Astrocyte of the hippocampus (primary cell): ENCODE data around the gene VASP.
A peak's percentile ranks its signal among the peaks of the same experiment; 100 is the strongest.

Experiments
- DNase-seq: peaks from one replicate; pipeline ENCODE4 v3.0.0; 2011; ENCODE audit warnings: low read depth, low spot score

The VASP gene

DNA sequence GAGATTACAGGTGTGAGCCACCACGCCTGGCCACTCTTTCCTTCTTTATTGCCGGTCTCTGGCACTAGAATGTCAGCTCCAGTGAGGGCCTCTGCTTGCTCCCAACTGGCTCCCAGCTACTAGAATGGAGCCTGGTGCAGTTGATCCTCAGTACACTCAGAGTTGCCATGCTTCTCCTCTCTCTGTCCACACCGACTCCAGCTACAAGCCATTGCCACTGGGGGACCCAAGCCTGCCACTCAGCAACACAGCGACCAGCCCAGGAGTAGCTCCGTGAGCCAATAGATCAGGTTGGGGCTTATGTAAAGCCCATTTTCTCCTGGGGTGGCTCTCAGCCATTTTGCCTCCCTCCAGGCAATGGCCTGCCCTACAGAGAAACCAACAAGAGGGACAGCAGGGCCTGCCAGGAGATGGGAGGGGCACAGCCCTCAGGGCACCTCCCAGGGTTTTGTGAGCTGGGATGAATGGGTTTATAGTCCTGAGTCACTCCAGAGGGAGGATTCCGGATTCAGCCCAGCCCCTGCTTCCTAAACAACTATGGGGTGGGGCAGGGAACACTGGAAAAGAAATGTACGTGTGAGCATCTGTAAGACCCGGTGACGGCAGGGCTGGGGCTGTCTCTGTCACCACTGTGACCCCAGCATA lies 40.8 kb downstream of the VASP start:
- no peak for DNase-seq

DNA sequence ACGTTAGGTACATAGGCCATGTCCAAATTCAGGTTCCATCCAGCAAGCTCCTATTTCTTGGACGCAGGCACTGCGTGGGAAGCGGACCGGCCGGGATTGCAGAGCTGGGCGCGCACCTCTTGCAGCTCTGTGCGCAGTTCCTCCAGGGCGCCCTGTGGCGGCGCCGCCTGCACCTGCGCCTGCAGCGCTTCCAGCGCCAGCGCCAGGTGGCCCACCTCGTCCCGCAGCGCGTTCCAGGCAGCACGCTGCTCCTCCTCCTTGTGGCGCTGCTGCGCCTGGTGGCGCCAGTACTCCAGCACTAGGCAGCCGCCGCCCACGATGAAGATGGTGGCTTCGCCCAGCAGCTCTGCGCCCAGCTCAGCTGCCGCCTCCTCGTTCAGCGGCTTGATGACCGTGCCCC lies 46.2 kb downstream of the VASP start:
- peak; percentile 24 for DNase-seq

DNA sequence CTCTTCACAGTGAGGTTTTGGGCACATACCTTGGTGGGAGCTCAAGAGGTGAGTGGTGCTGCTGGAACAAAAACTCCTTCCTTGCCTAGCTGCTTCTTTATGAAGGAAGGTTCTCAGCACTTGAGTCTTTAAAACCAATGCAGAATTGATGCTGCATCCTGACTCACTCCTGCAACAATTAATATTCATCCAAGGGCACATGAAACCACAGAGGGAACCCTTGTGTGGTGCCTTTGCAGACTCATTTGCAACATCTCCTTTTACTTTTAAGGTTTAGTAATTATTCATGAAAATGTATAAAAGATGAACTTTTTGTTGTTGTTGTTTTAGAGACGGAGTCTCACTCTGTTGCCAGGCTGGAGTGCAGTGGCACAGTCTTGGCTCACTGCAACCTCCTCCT lies 47.2 kb downstream of the VASP start:
- peak; percentile 45 for DNase-seq

DNA sequence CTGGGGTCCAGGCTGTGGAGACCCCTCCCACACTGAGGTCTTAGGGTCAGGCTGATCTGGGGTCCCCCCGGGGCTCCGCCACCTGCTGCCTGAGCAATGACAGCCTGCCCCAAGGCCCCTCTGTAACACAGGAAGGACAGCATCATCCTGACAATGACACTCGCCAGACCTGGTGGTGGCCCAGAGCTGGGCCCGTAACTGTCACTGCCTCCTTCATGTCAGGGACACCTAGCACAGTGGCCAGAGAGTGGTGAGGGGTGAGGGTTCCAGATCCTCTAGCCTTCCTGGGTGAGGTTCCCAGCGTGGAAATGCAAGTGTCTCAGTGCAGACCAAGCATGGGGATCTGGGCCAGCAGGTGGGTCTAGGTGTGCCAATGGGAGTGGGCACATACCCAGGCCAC lies 49.6 kb downstream of the VASP start:
- DNase-seq = no peak

DNA sequence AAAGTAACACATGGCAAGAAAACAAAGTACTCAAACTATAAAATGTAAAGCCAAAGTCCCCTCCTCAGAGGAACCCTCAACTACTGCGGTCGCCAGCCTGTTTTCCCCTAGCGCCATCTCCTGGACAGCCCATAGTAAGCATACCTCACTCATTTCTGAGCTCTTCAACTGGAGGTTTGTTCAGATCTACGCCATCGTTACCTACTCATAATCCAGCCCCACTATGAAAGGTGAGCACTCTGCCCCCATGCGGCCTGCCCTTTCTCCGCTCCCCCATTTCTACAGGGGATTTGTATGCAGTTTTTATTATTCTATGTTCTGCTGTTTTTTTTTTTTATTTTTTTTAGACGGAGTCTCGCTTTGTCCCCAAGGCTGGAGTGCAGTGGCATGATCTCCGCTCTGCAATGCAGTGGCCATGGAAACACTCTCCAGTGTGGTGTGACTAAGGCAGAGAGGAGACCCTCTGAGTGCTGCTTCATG lies 51.2 kb downstream of the VASP start:
- DNase-seq = peak; percentile 71

DNA sequence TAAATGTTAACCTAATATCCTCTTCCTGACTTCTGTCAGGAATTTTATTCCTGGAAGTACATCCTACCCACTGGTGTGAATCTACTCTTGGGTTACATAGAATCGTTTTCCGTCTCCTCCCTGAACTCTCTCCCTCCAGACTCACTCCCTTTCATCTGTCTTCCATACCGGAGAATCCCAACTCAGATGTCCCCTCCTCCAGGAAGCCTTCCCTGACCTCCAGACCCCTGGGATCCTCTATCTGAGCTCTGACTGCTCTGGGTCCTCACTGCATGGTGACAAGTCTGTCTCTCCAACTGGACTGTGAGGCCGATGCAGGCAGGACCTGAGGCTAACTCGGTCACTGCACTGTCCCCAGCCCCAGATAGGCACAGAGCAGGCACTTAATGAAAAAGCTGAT lies 52.8 kb downstream of the VASP start:
- no peak for DNase-seq

DNA sequence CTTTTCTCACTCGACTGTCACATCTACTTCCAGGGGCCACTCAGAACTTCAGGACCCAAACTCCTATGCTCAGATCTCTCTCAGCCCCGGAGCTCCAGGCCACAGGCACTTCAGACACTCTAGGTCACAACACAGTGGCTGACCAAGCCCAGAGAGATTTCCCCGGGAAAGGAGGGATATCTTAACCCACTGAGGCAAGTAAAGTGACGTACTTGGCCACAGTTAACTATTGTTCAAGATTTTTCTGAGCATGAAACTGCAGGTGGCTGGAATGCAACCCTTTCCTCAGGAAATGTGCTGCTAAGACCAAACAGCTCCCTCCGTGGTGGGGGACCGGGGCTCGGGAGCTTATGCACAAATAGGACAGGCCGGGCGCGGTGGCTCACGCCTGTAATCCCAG lies 53.4 kb downstream of the VASP start:
- DNase-seq = no peak

DNA sequence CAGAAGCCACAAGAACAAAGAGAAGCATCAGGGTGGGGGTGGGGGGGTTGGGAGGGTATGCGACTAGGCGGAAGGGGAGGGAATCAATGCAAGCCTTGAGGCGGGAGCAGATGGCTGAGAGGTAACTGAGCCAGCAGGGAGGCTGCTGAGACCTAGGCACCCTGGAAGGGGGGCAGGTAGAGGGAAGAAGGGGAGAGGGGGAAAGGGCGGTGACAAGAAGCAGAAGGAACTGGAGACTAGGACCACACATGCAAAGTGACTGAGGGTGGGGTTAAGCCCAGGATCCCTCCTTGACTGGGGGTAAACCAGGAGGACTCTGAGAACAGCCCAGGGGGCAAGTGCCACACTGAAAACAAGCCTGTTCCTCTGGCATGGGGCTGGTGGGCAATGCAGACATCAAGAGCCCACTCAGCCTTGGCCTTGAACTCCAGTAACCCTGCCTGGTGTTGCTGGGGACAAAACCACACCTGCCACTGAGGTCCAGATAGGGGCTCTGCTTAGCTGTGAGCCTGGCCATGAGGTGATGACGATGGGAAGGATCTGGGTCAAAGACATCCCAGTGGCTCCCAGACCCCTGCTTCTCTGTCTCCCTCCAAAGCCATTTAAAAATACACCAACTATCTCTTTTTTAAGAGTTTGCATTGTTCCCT lies 57.0 kb downstream of the VASP start:
- DNase-seq = no peak

DNA sequence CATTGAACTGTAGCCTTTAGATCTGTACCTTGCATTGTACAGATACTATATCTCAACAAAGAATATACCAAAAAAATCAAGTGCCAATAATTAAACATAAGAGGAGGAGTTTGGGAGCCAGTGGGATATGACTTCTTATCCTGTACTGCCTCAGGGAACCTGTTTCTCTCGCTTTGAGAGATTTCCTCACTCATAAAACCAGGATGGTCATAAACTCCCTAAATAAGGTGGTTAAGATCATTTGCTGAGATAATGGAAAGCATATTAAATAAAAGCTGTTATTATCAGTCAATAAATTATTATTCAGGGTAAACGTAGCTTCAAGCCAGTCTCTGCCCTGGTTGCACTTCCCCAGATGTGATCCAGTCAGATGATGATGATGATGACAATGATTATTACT lies 60.3 kb downstream of the VASP start:
- no peak for DNase-seq

DNA sequence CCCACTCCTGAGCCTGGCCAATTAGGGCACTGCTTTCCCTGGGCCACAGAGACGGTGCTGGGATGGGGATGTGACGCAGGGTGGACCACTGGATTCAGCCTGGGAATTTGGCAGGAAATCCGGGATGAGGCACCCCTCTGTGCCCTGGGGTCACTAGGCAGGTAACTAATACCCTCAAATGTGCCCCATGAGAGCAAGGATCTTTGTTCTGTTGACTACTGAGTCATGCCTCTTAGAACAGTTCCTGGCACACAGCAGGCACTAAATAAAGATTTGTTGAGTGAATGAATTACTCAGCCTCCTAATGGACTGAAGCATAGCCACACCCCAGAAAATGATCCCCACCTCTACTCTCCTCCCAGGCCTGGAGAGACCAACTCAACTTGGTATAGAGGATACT lies 61.5 kb downstream of the VASP start:
- DNase-seq = peak; percentile 49

DNA sequence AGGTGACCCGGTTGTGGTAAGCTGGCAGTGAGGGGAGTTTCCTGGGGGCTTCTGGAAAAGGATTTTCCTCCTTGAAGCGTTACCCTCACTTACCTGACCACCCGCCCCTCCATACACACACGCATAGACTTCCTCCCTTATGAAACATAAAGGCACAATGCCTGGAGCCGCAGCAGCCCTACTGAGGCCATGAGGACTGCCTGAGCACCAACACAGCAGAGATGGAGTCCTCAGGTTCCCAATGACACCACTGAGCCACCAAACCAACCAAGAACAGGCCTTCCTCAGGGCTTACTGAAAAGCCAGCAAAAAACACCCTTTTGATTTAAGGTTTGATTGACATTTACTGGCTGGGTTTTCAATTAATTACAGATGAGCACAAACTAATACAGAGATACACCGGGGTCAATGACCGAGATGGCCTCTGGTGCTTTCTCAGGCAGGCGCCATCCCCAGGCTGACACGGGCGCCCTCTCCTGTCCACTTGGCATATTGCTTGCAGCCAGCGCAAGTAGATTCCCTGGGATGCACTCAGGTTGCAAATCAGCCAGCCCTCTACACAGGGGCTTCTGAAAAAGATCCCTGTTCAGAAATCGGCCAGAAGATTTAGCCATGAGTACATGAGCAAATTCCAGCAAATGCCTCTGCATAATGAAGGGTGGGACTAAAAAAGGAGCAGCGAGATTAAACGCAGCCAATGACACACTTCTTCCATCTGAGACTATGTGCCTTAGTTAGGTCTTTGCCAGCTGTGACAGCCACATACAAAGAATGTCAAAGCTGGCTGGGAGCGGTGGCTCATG lies 62.5 kb downstream of the VASP start:
- DNase-seq = peak; percentile 72

DNA sequence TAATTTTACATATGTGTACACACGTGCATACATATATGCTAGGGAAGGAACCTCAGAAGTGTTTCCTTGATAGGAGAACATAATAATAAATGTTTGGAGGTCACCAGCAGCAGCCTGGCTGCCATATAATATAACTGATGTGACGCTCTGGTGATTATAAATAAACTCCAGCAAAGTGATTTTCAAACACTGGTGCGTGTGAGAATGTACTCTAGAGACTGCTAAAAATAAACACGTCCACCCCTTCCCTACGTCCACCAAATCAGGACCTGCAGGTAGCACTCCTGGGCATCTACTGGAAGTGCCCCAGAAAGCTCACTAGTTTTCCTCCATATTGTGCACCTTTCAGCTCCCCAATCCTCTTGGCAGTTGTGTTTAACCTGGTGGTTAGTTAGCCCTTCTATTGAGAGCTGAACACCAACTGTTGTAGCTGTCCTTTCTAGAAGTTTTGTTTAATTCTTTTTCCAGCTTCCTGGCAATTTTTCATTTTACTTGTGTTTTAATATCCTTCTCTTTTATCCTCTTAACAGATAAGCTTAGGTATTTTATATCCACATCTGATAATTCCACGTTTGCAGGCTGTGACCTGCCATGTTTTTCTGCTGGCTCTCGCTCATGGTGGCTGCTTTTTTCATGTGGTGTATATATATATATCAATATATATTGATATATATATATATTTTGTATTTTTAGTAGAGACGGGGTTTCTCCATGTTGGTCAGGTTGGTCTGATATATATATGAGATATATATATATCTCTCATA lies 64.4 kb downstream of the VASP start:
- no peak for DNase-seq

DNA sequence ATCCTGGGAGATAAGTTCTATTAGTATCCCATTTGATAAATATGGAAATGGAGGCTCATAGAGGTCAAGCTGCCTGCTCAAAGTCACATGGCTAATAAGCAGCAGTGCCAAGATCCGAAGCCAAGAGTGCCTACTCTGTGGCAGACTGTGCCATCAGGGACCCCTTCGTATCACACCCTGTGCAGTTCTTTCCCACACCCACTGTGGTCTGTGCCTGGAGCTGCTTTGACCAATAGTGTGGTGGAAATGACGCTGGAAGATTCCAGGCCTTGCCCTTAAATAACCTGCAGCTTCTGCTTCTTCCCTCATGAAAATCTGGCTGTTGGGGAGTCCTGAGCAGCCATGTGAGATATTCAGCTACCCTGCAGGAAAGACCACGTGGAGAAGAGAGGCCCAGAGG lies 67.2 kb downstream of the VASP start:
- DNase-seq = no peak

DNA sequence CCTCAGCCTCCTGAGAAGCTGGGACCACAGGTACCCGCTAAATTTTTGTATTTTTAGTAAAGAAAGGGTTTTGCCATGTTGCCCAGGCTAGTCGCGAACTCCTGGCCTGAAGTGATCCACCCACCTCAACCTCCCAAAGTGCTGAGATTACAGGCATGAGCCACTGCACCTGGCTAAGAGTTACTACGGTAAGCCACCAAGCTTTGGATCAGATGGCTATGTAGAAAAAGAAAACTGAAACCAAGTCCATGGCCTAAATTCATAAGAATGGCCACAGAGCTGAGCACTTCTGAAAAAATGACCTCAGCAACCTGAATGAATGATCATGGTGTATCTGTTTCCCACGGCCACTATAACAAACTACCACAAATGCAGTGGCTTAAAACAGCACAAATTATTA lies 67.9 kb downstream of the VASP start:
- no peak for DNase-seq
